Measurements from ENCODE around the gene WDFY3. TPM values are rescaled to one million over a fixed set of nuclear protein-coding genes. Genes with fewer than 3 reads are reported as not detected.

The WDFY3 gene
- polyA plus RNA-seq, 1 of the 3 experiments (the other 2 are of a cell fraction) = 13.8 TPM

- ChIA-PET CTCF (no interaction called here), POLR2A (no interaction called here)
- 88% methylated on average over 11 of the region's 11 CpGs for WGBS (ENCODE audit: low lambda C conversion rate)
- Histone ChIP-seq H3K9me2 (no peaks in the 10 kb centered on the region), H4K20me1 (ENCODE audit: insufficient read depth) (no peaks in the 10 kb centered on the region), H3K4me3 (ENCODE audit: low read depth in 2 of 2, low read length in 1 of 2) (no peak overlapping the region), H3K27me3 (ENCODE audit: insufficient read depth) (no peaks in the 10 kb centered on the region), H3F3A (replicated peaks; ENCODE audit: insufficient read depth) (no peaks in the 10 kb centered on the region), H3K79me2 (ENCODE audit: insufficient read depth) (no peaks in the 10 kb centered on the region), H3K36me3 (replicated peaks in 1 of 2; ENCODE audit: control insufficient read depth in 1 of 2, insufficient read depth in 2 of 2, low read length in 1 of 2) (no peaks in the 10 kb centered on the region), H3K4me2 (no peak overlapping the region), H2AFZ (ENCODE audit: low read depth) (no peak overlapping the region), H3K9me3 (no peaks in the 10 kb centered on the region), H3K9ac (no peak overlapping the region), H3K4me1 (ENCODE audit: control insufficient read depth in 1 of 2, insufficient read depth in 2 of 2, low read depth in 1 of 2, low read length in 1 of 2) (no peaks in the 10 kb centered on the region), H3K27ac (ENCODE audit: low read depth in 2 of 2, low read length in 1 of 2) (no peak overlapping the region)
- TF ChIP-seq RXRA (IDR thresholded peaks at IDR 0.05; ENCODE audit: borderline replicate concordance, low read depth) = no peak
- no peak for TF ChIP-seq NFIC (IDR thresholded peaks at IDR 0.05; ENCODE audit: borderline replicate concordance)
- TF ChIP-seq GABPA (IDR thresholded peaks at IDR 0.05; ENCODE audit: low read depth) = no peak
- TF ChIP-seq YY1 (IDR thresholded peaks at IDR 0.05; ENCODE audit: low read depth) = no peak
- TF ChIP-seq USF2 (IDR thresholded peaks at IDR 0.05; ENCODE audit: borderline replicate concordance, low read depth, low read length) = no peak
- TF ChIP-seq MAX (IDR thresholded peaks at IDR 0.05; ENCODE audit: low read depth) = no peak
- no peak for TF ChIP-seq MXI1 (IDR thresholded peaks at IDR 0.05; ENCODE audit: low read depth, low read length)
- no peak for TF ChIP-seq CTCF (IDR thresholded peaks at IDR 0.05)
- no peak for TF ChIP-seq SIN3A (IDR thresholded peaks at IDR 0.05; ENCODE audit: borderline replicate concordance, low read depth, low read length)
- TF ChIP-seq FOXJ3 (CRISPR knock-in tag; IDR thresholded peaks at IDR 0.05) = no peak
- TF ChIP-seq TAF1 (IDR thresholded peaks at IDR 0.05; ENCODE audit: borderline replicate concordance, low read depth, low read length) = no peak
- no peak for TF ChIP-seq PBX3 (IDR thresholded peaks at IDR 0.05)
- TF ChIP-seq JUND (IDR thresholded peaks at IDR 0.05) = no peak
- TF ChIP-seq POLR2AphosphoS5 (IDR thresholded peaks at IDR 0.05; ENCODE audit: low read depth, low read length) = no peak
- no peak for TF ChIP-seq RFX5 (IDR thresholded peaks at IDR 0.05; ENCODE audit: low read length)
- no peak for TF ChIP-seq RCOR1 (IDR thresholded peaks at IDR 0.05; ENCODE audit: low read length)
- DNase-seq = no peak
These were observed 342.8 kb downstream of the WDFY3 start for GRCh38 chr4:84623661-84624060.

GRCh38 chr4:84622959-84623358 lies 343.5 kb downstream of the WDFY3 start:
- Histone ChIP-seq H2AFZ (ENCODE audit: low read depth) (no peak overlapping the region), H3K9ac (no peak overlapping the region), H3K4me1 (ENCODE audit: control insufficient read depth in 1 of 2, insufficient read depth in 2 of 2, low read depth in 1 of 2, low read length in 1 of 2) (no peaks in the 10 kb centered on the region), H3K27ac (ENCODE audit: low read depth in 2 of 2, low read length in 1 of 2) (no peak overlapping the region), H3K9me3 (no peaks in the 10 kb centered on the region), H3K79me2 (ENCODE audit: insufficient read depth) (no peaks in the 10 kb centered on the region), H3F3A (replicated peaks; ENCODE audit: insufficient read depth) (no peaks in the 10 kb centered on the region), H3K9me2 (no peaks in the 10 kb centered on the region), H3K4me2 (no peak overlapping the region), H3K36me3 (replicated peaks in 1 of 2; ENCODE audit: control insufficient read depth in 1 of 2, insufficient read depth in 2 of 2, low read length in 1 of 2) (no peaks in the 10 kb centered on the region), H3K4me3 (ENCODE audit: low read depth in 2 of 2, low read length in 1 of 2) (no peak overlapping the region), H4K20me1 (ENCODE audit: insufficient read depth) (no peaks in the 10 kb centered on the region), H3K27me3 (ENCODE audit: insufficient read depth) (no peaks in the 10 kb centered on the region)
- WGBS (ENCODE audit: low lambda C conversion rate) = 53% methylated on average over 1 of the region's 1 CpG
- DNase-seq = no peak
- ChIA-PET CTCF (no interaction called here), POLR2A (no interaction called here)
- TF ChIP-seq GATA2 (CRISPR knock-in tag; IDR thresholded peaks at IDR 0.05) (no peak), PBX3 (IDR thresholded peaks at IDR 0.05) (no peak), TCF12 (IDR thresholded peaks at IDR 0.05) (no peak), FOXJ3 (CRISPR knock-in tag; IDR thresholded peaks at IDR 0.05) (no peak), CHD2 (IDR thresholded peaks at IDR 0.05; ENCODE audit: low read length, partially characterized antibody) (no peak), NRF1 (IDR thresholded peaks at IDR 0.05; ENCODE audit: low read depth, low read length) (no peak), USF2 (IDR thresholded peaks at IDR 0.05; ENCODE audit: borderline replicate concordance, low read depth, low read length) (no peak), MAX (IDR thresholded peaks at IDR 0.05; ENCODE audit: low read depth) (no peak)

Measured in SK-N-SH (cell line).